Testis (tissue), 3 donors: Measurements from ENCODE around the gene TCF20. TPM values are rescaled to one million over a fixed set of nuclear protein-coding genes. Genes with fewer than 3 reads are reported as not detected.

Source experiments
- DNase-seq: peaks from one replicate; pipeline ENCODE4 v3.0.0-alpha.2; 2019
- H3K27ac ChIP-seq, 2 donors: fragments of 200-600 bp; sonication (generic); one replicate each; pipeline ENCODE4 v1.5.1; 2019
- H3K27me3 ChIP-seq: fragments of 200-600 bp; sonication (generic); one replicate; pipeline ENCODE4 v1.5.1; 2019
- H3K36me3 ChIP-seq: fragments of 200-600 bp; sonication (generic); one replicate; pipeline ENCODE4 v1.5.1; 2017; ENCODE audit warnings: low read depth; ENCODE audit errors: missing control alignments
- H3K4me1 ChIP-seq: fragments of 200-600 bp; sonication (generic); one replicate; pipeline ENCODE4 v1.5.1; 2019
- H3K4me3 ChIP-seq, 2 donors: fragments of 200-600 bp; sonication (generic); one replicate each; pipeline ENCODE4 v1.5.1; 2017 to 2019
- H3K9me3 ChIP-seq: fragments of 200-600 bp; sonication (generic); one replicate; pipeline ENCODE4 v1.5.1; 2017
- POLR2A ChIP-seq: fragments of 450-650 bp; IDR thresholded peaks from one replicate; pipeline ENCODE4 v1.6.1; 2017; ENCODE audit warnings: antibody characterized with exemption, mild to moderate bottlenecking, moderate library complexity
- WGBS, 2 donors: methylation state at CpG; one replicate each; pipeline ENCODE4 v1.1.5; 2018; 5-methylcytosine and 5-hydroxymethylcytosine counted together
- intact Hi-C: fragments of 100-400 bp; cut with DNase I; formaldehyde crosslinking; loops from one replicate; pipeline ENCODE4 v1.15.1; 2023; ENCODE audit warnings: low total_unique reads
- polyA plus RNA-seq: library from polyadenylated mRNA; stranded (reverse); fragments of 350-450 nt; fragmentation: Illumina TruSeq; extraction: RNeasy Lipid Tissue Mini Kit (QIAGEN cat#74804); gene quantifications from one replicate; pipeline ENCODE4 v1.2.3, GENCODE V29; 2014; ENCODE audit warnings: low read depth, low replicate concordance; ENCODE audit not compliant: insufficient read depth
- total RNA-seq, 2 donors: library from RNA; depleted of rRNA; stranded (reverse); fragments of >200 nt; gene quantifications; one replicate each; pipeline ENCODE4 v1.2.3, GENCODE V29; 2016
- TF ChIP-seq, protein P1 (sequence below), 3 experiments: fragments of 450-650 bp in 2 of 3; fragments of 200-600 bp in 1 of 3; sonication (generic) in 1 of 3; IDR thresholded peaks; one replicate each; pipeline ENCODE4 v1.5.1; 2016 to 2019; ENCODE audit warnings: antibody characterized with exemption in 3 of 3, mild to moderate bottlenecking in 2 of 3, moderate library complexity in 1 of 3

TCF20 gene
- total and polyA plus RNA-seq, 3 donors from 2014 or later = 40.5 to 44.8 (median 41.6) TPM

DNA sequence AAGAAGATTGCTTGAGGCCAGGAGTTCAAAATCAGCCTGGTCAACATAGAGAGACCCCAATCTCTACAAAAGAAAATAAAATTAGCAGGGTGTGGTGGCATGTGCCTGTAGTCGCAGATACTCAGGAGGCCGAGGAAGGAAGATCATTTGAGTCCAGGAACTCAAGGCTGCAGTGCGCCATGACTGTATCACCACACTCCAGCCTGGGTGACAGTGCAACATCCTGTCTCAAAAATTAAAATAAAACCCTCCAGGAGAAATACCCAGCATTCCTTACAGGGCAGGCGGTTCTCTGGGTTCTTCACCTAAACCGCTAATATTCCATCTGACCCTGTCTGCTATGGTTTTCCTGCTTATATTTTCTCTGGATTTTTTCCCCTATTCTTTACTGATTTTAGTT is 13.5 kb downstream of the TCF20 start:
- Histone ChIP-seq H3K36me3 (no peaks in the 10 kb centered on the region), H3K27me3 (no peaks in the 10 kb centered on the region), H3K27ac (no peak overlapping the region), H3K4me3 (no peak overlapping the region), H3K4me1 (no peaks in the 10 kb centered on the region), H3K9me3 (no peaks in the 10 kb centered on the region)
- no peak for TF ChIP-seq POLR2A
- TF ChIP-seq, protein P1, sequence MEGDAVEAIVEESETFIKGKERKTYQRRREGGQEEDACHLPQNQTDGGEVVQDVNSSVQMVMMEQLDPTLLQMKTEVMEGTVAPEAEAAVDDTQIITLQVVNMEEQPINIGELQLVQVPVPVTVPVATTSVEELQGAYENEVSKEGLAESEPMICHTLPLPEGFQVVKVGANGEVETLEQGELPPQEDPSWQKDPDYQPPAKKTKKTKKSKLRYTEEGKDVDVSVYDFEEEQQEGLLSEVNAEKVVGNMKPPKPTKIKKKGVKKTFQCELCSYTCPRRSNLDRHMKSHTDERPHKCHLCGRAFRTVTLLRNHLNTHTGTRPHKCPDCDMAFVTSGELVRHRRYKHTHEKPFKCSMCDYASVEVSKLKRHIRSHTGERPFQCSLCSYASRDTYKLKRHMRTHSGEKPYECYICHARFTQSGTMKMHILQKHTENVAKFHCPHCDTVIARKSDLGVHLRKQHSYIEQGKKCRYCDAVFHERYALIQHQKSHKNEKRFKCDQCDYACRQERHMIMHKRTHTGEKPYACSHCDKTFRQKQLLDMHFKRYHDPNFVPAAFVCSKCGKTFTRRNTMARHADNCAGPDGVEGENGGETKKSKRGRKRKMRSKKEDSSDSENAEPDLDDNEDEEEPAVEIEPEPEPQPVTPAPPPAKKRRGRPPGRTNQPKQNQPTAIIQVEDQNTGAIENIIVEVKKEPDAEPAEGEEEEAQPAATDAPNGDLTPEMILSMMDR (IDR thresholded peaks at IDR 0.05) = no peak
- no peak for DNase-seq
- 87 to 94% methylated on average over 5 of the region's 5 CpGs for WGBS, 2 donors
- intact Hi-C loops = no loop called here

DNA sequence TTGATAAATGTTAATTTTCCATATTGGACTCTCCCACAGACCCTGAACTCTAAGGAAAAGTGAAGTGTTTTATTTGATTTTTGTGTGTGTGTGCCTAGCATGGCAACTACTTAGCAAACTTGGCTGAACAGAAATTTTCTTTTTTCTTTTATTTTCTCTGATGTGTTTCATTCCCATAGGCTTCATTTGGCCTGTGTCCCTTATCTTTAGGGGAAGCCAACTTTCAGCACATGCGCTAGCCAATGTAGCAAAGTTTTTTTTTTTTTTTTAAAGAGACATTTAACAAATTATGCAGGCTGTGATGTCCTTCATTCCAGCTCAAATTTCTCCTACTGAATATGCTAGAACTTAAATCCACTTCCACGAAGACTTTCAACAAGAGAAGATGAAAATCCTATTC is 14.2 kb downstream of the TCF20 start:
- H3K9me3 ChIP-seq = no peaks in the 10 kb centered on the region
- no peaks in the 10 kb centered on the region for H3K4me1 ChIP-seq
- no peaks in the 10 kb centered on the region for H3K36me3 ChIP-seq
- WGBS, 2 donors = 69 to 74% methylated on average over 2 of the region's 2 CpGs
- no peaks in the 10 kb centered on the region for H3K27me3 ChIP-seq
- no peak for DNase-seq
- intact Hi-C loops = no loop called here
- H3K27ac ChIP-seq = no peak overlapping the region
- no peak overlapping the region for H3K4me3 ChIP-seq
- TF ChIP-seq, protein P1 (IDR thresholded peaks at IDR 0.05) = no peak
- TF ChIP-seq POLR2A = no peak

DNA sequence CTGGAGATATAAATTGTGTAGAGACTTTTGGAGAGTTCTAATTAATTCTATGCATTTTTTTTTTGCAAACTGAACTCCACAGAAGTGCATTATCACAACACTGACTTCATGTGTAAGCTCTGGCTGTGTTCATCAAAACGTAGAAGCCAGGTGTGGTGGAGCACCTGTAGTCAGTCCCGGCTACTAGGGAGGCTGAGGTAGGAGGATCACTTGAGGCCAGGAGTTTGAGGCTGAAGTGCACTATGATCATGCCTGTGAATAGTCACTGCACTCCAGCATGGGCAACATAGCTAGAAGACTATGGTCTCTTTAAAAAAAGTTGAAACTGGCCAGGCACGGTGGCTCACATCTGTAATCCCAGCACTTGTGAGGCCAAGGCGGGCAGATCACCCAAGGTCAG is 20.6 kb downstream of the TCF20 start:
- H3K4me3 ChIP-seq = no peak overlapping the region
- TF ChIP-seq POLR2A = no peak
- TF ChIP-seq, protein P1 (IDR thresholded peaks at IDR 0.05) = no peak
- no peaks in the 10 kb centered on the region for H3K9me3 ChIP-seq
- H3K27me3 ChIP-seq = no peaks in the 10 kb centered on the region
- no peaks in the 10 kb centered on the region for H3K36me3 ChIP-seq
- H3K27ac ChIP-seq = no peak overlapping the region
- intact Hi-C loops = no loop called here
- 79 to 82% methylated on average over 4 of the region's 4 CpGs for WGBS, 2 donors
- H3K4me1 ChIP-seq = no peaks in the 10 kb centered on the region
- DNase-seq = no peak

DNA sequence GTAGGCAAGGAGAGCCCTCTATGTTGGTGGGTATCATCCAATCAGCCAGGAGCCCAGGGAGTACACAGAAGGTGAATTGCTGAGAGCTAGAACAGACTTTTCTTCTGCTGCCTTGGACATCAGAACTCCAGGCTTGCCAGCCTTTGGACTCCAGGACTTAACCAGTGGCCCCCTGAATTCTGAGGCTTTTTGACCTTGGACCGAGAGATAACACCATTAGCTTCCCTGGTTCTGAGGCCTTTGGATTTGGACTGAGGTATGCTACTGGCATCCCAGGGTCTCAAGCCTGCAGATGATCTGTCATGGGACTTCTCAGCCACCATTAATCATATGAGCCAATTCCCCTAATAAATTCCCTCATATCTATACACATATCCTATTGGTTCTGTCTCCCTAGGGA is 21.5 kb downstream of the TCF20 start:
- intact Hi-C loops = no loop called here
- Histone ChIP-seq H3K27me3 (no peaks in the 10 kb centered on the region), H3K27ac (no peak overlapping the region), H3K9me3 (no peaks in the 10 kb centered on the region), H3K36me3 (no peaks in the 10 kb centered on the region), H3K4me1 (no peaks in the 10 kb centered on the region), H3K4me3 (no peak overlapping the region)
- 0 to 64% methylated on average over 1 of the region's 1 CpG for WGBS, 2 donors
- no peak for DNase-seq
- TF ChIP-seq, protein P1 (IDR thresholded peaks at IDR 0.05) = no peak
- no peak for TF ChIP-seq POLR2A

DNA sequence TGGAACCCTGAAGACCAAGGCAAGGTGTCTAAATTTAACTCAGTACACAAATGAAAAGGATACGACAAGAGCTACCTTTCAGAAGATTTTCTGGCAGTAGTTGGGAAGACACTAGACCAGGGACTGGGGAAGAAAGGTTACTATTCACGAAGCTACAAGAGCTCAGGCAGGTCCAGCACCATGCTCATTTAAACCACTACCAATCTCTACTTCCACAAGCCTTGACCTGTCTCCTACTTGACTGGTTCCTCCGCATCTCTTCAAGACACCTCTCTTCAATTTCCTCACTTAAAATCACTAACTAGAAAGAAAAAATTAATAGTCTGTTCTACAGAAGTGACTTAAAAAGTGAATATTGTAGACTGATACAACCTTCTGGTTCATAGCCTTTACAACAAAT is 22.9 kb downstream of the TCF20 start:
- TF ChIP-seq POLR2A = no peak
- TF ChIP-seq, protein P1 (IDR thresholded peaks at IDR 0.05) = no peak
- no peak overlapping the region for H3K27ac ChIP-seq
- no peak overlapping the region for H3K4me3 ChIP-seq
- H3K36me3 ChIP-seq = no peaks in the 10 kb centered on the region
- DNase-seq = no peak
- no peaks in the 10 kb centered on the region for H3K4me1 ChIP-seq
- no peaks in the 10 kb centered on the region for H3K27me3 ChIP-seq
- WGBS, 2 donors = 88 to 89% methylated on average over 3 of the region's 3 CpGs
- intact Hi-C loops = no loop called here
- no peaks in the 10 kb centered on the region for H3K9me3 ChIP-seq
